PFSK-1 (cell line): ENCODE data around the gene FBXW9.

ENCODE experiments used
- POLR2AphosphoS5 ChIP-seq: IDR thresholded peaks from 2 replicates; pipeline ENCODE4 v1.6.1; 2012; ENCODE audit warnings: low read depth, mild to moderate bottlenecking, control low read depth, low read length, moderate library complexity
- TAF1 ChIP-seq: IDR thresholded peaks from 2 replicates; pipeline ENCODE4 v1.6.1; 2012; ENCODE audit warnings: low read length, control low read depth, borderline replicate concordance; ENCODE audit not compliant: insufficient read depth
- TF ChIP-seq, protein P1 (sequence below), 2 experiments: IDR thresholded peaks; 2 replicates each; pipeline versions ENCODE4 v1.6.1 to v1.8.0; 2011 to 2012; ENCODE audit warnings: low read depth in 2 of 2, low read length in 2 of 2, control low read depth in 1 of 2, inconsistent platforms in 1 of 2, mild to moderate bottlenecking in 1 of 2, moderate library complexity in 1 of 2; ENCODE audit not compliant: insufficient read depth in 1 of 2

DNA sequence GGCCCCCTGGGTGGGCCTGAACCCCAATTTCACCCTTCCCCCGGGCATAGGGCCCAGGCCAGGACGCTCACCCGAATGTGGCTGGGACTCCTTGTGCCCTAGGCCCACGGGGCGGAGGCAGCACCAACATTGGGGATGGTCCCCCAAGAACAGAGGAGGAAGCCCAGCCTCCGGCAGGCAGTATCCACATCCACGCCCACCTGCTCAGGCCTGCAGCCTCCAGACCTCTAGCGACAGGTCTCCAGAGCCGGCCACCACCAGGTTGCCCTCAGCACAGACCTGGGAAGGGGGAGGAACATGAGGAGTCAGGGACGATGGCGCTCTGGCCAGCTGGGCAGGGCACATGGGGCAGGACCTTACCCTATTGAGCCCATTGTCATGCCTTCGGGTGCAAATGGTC, 7.4 kb downstream of the FBXW9 start:
- no peak for TF ChIP-seq POLR2AphosphoS5
- TF ChIP-seq, protein P1, sequence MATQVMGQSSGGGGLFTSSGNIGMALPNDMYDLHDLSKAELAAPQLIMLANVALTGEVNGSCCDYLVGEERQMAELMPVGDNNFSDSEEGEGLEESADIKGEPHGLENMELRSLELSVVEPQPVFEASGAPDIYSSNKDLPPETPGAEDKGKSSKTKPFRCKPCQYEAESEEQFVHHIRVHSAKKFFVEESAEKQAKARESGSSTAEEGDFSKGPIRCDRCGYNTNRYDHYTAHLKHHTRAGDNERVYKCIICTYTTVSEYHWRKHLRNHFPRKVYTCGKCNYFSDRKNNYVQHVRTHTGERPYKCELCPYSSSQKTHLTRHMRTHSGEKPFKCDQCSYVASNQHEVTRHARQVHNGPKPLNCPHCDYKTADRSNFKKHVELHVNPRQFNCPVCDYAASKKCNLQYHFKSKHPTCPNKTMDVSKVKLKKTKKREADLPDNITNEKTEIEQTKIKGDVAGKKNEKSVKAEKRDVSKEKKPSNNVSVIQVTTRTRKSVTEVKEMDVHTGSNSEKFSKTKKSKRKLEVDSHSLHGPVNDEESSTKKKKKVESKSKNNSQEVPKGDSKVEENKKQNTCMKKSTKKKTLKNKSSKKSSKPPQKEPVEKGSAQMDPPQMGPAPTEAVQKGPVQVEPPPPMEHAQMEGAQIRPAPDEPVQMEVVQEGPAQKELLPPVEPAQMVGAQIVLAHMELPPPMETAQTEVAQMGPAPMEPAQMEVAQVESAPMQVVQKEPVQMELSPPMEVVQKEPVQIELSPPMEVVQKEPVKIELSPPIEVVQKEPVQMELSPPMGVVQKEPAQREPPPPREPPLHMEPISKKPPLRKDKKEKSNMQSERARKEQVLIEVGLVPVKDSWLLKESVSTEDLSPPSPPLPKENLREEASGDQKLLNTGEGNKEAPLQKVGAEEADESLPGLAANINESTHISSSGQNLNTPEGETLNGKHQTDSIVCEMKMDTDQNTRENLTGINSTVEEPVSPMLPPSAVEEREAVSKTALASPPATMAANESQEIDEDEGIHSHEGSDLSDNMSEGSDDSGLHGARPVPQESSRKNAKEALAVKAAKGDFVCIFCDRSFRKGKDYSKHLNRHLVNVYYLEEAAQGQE (IDR thresholded peaks at IDR 0.05; ENCODE audit: insufficient read depth in 1 of 2, low read depth in 2 of 2, low read length in 2 of 2) = no peak
- TF ChIP-seq TAF1 = no peak
